ENCODE data around the gene RAB31. TPM values are rescaled to one million over a fixed set of nuclear protein-coding genes. Genes with fewer than 3 reads are reported as not detected.

The RAB31 gene
- total RNA-seq, 1 experiment from 2014 or later = 32.9 TPM

DNA sequence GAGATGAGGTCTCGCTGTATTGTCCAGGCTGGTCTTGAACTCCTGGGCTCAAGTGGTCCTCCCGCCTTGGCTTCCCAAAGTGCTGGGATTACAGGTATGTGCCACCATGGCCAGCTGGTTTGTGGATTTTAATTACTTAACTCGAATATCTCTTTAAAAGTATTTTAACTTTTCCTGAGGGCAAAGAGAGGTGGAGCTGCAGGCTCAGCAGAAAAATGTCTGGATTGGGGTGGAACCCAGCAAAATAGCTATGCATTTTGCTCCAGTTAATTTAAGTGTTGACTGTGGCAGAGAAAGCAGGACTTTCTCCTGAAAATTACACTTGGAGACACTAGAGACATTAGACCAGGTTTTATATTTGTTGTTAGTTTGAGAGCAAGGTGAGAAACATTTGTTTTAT lies 142.2 kb downstream of the RAB31 start:
- H3K4me1 Mint-ChIP-seq = peaks cover 14% of the 10 kb centered on the region
- TF ChIP-seq, protein P1, sequence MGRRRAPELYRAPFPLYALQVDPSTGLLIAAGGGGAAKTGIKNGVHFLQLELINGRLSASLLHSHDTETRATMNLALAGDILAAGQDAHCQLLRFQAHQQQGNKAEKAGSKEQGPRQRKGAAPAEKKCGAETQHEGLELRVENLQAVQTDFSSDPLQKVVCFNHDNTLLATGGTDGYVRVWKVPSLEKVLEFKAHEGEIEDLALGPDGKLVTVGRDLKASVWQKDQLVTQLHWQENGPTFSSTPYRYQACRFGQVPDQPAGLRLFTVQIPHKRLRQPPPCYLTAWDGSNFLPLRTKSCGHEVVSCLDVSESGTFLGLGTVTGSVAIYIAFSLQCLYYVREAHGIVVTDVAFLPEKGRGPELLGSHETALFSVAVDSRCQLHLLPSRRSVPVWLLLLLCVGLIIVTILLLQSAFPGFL (CRISPR knock-in tag; IDR thresholded peaks at IDR 0.05; ENCODE audit: borderline replicate concordance) = no peak
- TF ChIP-seq MXD4 (CRISPR knock-in tag; IDR thresholded peaks at IDR 0.05; ENCODE audit: borderline replicate concordance) = no peak
- no peak for TF ChIP-seq ZNF396 (CRISPR knock-in tag; IDR thresholded peaks at IDR 0.05; ENCODE audit: borderline replicate concordance)
- TF ChIP-seq, protein P2, sequence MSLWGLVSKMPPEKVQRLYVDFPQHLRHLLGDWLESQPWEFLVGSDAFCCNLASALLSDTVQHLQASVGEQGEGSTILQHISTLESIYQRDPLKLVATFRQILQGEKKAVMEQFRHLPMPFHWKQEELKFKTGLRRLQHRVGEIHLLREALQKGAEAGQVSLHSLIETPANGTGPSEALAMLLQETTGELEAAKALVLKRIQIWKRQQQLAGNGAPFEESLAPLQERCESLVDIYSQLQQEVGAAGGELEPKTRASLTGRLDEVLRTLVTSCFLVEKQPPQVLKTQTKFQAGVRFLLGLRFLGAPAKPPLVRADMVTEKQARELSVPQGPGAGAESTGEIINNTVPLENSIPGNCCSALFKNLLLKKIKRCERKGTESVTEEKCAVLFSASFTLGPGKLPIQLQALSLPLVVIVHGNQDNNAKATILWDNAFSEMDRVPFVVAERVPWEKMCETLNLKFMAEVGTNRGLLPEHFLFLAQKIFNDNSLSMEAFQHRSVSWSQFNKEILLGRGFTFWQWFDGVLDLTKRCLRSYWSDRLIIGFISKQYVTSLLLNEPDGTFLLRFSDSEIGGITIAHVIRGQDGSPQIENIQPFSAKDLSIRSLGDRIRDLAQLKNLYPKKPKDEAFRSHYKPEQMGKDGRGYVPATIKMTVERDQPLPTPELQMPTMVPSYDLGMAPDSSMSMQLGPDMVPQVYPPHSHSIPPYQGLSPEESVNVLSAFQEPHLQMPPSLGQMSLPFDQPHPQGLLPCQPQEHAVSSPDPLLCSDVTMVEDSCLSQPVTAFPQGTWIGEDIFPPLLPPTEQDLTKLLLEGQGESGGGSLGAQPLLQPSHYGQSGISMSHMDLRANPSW (CRISPR knock-in tag; conservative IDR thresholded peaks at IDR 0.05; ENCODE audit: low read depth) = no peak
- TF ChIP-seq, protein P3, sequence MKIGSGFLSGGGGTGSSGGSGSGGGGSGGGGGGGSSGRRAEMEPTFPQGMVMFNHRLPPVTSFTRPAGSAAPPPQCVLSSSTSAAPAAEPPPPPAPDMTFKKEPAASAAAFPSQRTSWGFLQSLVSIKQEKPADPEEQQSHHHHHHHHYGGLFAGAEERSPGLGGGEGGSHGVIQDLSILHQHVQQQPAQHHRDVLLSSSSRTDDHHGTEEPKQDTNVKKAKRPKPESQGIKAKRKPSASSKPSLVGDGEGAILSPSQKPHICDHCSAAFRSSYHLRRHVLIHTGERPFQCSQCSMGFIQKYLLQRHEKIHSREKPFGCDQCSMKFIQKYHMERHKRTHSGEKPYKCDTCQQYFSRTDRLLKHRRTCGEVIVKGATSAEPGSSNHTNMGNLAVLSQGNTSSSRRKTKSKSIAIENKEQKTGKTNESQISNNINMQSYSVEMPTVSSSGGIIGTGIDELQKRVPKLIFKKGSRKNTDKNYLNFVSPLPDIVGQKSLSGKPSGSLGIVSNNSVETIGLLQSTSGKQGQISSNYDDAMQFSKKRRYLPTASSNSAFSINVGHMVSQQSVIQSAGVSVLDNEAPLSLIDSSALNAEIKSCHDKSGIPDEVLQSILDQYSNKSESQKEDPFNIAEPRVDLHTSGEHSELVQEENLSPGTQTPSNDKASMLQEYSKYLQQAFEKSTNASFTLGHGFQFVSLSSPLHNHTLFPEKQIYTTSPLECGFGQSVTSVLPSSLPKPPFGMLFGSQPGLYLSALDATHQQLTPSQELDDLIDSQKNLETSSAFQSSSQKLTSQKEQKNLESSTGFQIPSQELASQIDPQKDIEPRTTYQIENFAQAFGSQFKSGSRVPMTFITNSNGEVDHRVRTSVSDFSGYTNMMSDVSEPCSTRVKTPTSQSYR (CRISPR knock-in tag; IDR thresholded peaks at IDR 0.05) = no peak
- TF ChIP-seq, protein P4, sequence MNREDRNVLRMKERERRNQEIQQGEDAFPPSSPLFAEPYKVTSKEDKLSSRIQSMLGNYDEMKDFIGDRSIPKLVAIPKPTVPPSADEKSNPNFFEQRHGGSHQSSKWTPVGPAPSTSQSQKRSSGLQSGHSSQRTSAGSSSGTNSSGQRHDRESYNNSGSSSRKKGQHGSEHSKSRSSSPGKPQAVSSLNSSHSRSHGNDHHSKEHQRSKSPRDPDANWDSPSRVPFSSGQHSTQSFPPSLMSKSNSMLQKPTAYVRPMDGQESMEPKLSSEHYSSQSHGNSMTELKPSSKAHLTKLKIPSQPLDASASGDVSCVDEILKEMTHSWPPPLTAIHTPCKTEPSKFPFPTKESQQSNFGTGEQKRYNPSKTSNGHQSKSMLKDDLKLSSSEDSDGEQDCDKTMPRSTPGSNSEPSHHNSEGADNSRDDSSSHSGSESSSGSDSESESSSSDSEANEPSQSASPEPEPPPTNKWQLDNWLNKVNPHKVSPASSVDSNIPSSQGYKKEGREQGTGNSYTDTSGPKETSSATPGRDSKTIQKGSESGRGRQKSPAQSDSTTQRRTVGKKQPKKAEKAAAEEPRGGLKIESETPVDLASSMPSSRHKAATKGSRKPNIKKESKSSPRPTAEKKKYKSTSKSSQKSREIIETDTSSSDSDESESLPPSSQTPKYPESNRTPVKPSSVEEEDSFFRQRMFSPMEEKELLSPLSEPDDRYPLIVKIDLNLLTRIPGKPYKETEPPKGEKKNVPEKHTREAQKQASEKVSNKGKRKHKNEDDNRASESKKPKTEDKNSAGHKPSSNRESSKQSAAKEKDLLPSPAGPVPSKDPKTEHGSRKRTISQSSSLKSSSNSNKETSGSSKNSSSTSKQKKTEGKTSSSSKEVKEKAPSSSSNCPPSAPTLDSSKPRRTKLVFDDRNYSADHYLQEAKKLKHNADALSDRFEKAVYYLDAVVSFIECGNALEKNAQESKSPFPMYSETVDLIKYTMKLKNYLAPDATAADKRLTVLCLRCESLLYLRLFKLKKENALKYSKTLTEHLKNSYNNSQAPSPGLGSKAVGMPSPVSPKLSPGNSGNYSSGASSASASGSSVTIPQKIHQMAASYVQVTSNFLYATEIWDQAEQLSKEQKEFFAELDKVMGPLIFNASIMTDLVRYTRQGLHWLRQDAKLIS (CRISPR knock-in tag; IDR thresholded peaks at IDR 0.05; ENCODE audit: borderline replicate concordance) = no peak
- TF ChIP-seq ZBTB21 (CRISPR knock-in tag; IDR thresholded peaks at IDR 0.05; ENCODE audit: borderline replicate concordance) = no peak
- TF ChIP-seq ESRRA (CRISPR knock-in tag; IDR thresholded peaks at IDR 0.05; ENCODE audit: borderline replicate concordance) = no peak
- TF ChIP-seq, protein P5, sequence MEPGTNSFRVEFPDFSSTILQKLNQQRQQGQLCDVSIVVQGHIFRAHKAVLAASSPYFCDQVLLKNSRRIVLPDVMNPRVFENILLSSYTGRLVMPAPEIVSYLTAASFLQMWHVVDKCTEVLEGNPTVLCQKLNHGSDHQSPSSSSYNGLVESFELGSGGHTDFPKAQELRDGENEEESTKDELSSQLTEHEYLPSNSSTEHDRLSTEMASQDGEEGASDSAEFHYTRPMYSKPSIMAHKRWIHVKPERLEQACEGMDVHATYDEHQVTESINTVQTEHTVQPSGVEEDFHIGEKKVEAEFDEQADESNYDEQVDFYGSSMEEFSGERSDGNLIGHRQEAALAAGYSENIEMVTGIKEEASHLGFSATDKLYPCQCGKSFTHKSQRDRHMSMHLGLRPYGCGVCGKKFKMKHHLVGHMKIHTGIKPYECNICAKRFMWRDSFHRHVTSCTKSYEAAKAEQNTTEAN (CRISPR knock-in tag; IDR thresholded peaks at IDR 0.05) = no peak
- TF ChIP-seq, protein P6, sequence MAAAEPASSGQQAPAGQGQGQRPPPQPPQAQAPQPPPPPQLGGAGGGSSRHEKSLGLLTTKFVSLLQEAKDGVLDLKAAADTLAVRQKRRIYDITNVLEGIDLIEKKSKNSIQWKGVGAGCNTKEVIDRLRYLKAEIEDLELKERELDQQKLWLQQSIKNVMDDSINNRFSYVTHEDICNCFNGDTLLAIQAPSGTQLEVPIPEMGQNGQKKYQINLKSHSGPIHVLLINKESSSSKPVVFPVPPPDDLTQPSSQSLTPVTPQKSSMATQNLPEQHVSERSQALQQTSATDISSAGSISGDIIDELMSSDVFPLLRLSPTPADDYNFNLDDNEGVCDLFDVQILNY (CRISPR knock-in tag; IDR thresholded peaks at IDR 0.05) = no peak
- no peak for TF ChIP-seq ZNF671 (CRISPR knock-in tag; IDR thresholded peaks at IDR 0.05)
- no peak for TF ChIP-seq NR1H2 (CRISPR knock-in tag; IDR thresholded peaks at IDR 0.05)
- TF ChIP-seq, protein P7, sequence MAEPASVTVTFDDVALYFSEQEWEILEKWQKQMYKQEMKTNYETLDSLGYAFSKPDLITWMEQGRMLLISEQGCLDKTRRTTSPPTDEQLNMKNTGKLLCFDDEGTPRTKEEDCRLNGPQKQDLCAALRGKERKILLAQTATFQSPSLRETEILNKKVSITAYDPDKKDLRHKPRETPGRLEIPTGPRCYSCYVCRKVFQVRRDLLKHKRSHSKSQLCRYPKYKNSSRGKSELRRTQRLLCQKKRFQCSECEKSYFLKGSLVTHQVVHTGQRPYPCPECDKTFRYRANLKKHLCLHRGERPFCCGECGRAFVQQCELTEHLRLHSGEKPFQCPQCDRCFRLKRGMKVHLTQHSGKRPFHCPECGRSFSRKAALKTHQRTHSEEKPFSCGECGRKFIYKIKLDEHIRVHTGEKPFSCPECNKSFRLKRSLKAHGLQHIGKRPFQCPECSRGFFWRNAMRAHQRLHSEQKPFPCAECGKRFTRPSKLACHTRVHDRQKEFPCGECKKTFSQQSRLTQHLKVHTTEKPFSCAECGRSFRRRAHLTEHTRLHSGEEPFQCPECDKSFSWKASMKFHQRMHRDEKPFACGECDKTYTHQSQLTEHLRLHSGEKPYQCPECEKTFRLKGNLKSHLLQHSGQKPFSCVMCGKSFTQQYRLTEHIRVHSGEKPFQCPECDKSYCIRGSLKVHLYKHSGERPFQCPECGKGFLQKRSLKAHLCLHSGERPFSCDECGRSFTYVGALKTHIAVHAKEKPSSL (CRISPR knock-in tag; conservative IDR thresholded peaks at IDR 0.05) = no peak
- TF ChIP-seq, protein P8, sequence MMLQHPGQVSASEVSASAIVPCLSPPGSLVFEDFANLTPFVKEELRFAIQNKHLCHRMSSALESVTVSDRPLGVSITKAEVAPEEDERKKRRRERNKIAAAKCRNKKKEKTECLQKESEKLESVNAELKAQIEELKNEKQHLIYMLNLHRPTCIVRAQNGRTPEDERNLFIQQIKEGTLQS (CRISPR knock-in tag; conservative IDR thresholded peaks at IDR 0.05) = no peak
- H3K4me3 Mint-ChIP-seq = no peak overlapping the region
- DNase-seq (ENCODE audit: low spot score) (no peak), ATAC-seq (no peak)
- CTCF ChIA-PET = no interaction called here
- H3K27me3 Mint-ChIP-seq (ENCODE audit: low read depth) = no peaks in the 10 kb centered on the region
- peaks cover 12% of the 10 kb centered on the region for H3K9me3 Mint-ChIP-seq
- peaks cover 13% of the 10 kb centered on the region for H3K36me3 Mint-ChIP-seq
- H3K27ac Mint-ChIP-seq = no peak overlapping the region
- POLR2A ChIA-PET = no interaction called here

Measured in WTC11 (cell line).